SU-DHL-6 (cell line): Measurements from ENCODE around the gene STK17A.

Source experiments
- EZH2phosphoT487 ChIP-seq: fragments of 200-600 bp; sonication (generic), shearing (Covaris generic); conservative IDR thresholded peaks from 2 replicates; pipeline ENCODE4 v1.6.1; 2018; ENCODE audit warnings: mild to moderate bottlenecking, antibody characterized with exemption, low read length, moderate library complexity, mixed read lengths
- TF ChIP-seq, protein P1 (sequence below): fragments of 200-600 bp; sonication (generic); IDR thresholded peaks from one replicate; pipeline ENCODE4 v1.5.1; 2017; ENCODE audit warnings: antibody characterized with exemption, mild to moderate bottlenecking, low read length, moderate library complexity; ENCODE audit not compliant: insufficient read depth, poor library complexity, severe bottlenecking

DNA sequence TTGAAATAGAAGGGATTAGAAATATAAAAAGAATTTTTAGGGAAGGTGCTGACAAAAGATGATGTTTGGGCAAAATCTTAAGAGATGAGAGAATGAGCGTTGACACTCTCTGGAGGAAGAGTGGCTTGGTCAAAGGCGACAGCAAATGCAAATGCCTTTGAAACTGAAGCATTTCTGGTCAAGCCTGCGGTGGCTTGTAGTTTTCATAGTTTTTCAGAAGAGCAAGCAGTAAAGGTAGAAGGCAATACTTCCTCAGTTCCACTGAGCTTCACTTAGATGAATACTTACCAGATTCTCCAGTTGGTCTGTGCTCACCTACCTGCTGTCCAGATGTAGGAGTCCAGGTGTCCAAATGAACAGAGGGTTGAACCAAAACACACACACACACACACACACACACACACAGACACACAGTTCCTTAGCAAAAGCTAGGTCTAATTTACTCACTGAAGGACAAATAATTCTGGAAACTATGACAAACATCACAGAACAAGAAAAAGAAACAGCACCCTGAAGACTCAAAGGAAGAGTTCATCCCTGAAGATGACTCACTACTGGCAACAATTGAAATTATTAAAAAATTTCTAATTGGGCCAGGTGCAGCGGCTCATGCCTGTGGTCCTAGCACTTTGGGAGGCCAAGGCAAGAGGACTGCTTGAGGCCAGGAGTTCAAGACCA lies 12.1 kb upstream of the STK17A start:
- TF ChIP-seq, protein P1, sequence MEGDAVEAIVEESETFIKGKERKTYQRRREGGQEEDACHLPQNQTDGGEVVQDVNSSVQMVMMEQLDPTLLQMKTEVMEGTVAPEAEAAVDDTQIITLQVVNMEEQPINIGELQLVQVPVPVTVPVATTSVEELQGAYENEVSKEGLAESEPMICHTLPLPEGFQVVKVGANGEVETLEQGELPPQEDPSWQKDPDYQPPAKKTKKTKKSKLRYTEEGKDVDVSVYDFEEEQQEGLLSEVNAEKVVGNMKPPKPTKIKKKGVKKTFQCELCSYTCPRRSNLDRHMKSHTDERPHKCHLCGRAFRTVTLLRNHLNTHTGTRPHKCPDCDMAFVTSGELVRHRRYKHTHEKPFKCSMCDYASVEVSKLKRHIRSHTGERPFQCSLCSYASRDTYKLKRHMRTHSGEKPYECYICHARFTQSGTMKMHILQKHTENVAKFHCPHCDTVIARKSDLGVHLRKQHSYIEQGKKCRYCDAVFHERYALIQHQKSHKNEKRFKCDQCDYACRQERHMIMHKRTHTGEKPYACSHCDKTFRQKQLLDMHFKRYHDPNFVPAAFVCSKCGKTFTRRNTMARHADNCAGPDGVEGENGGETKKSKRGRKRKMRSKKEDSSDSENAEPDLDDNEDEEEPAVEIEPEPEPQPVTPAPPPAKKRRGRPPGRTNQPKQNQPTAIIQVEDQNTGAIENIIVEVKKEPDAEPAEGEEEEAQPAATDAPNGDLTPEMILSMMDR = no peak
- TF ChIP-seq EZH2phosphoT487 = no peak
